GM12891 (cell line): ENCODE results near the gene RAMP2.

Experiments used
- PAX5 ChIP-seq: IDR thresholded peaks from 2 replicates; pipeline ENCODE4 v1.6.1; 2011; ENCODE audit warnings: low read length, moderate library complexity, mild to moderate bottlenecking; ENCODE audit not compliant: insufficient read depth, severe bottlenecking
- POLR2A ChIP-seq: IDR thresholded peaks from 2 replicates; pipeline ENCODE4 v1.6.1; 2011; ENCODE audit warnings: low read depth, low read length, control low read depth
- POLR2AphosphoS5 ChIP-seq: IDR thresholded peaks from 2 replicates; pipeline ENCODE4 v1.6.1; 2011; ENCODE audit warnings: low read depth, low read length, control low read depth
- TAF1 ChIP-seq: IDR thresholded peaks from 2 replicates; pipeline ENCODE4 v1.6.1; 2011; ENCODE audit warnings: low read depth, low read length, control low read depth

- TF ChIP-seq POLR2A (no peak), TAF1 (no peak), POLR2AphosphoS5 (no peak), PAX5 (no peak)
These were observed 910 bp upstream of the RAMP2 start for GRCh38 chr17:42759982-42760651.
